Upper lobe of left lung (tissue), 6 donors: ENCODE data around the gene PROS1. TPM values are rescaled to one million over a fixed set of nuclear protein-coding genes. Genes with fewer than 3 reads are reported as not detected.
"Not testable (repeated sequence)": the region's sequence is repeated elsewhere in the genome, so short reads cannot be mapped to it uniquely, and the experiment has no call there.

Source experiments
- ATAC-seq, 2 donors: fragments of 200-7000 bp; cut with Tn5 transposase; one replicate each; pipeline ENCODE4 v1.9.1; 2022; ENCODE audit warnings: mild to moderate bottlenecking in 2 of 2, moderate library complexity in 2 of 2; ENCODE audit not compliant: low FRiP score in 2 of 2
- DNase-seq, 2 donors: peaks; one replicate each; pipeline ENCODE4 v3.0.0-alpha.2; 2019 to 2020
- H3K27ac ChIP-seq, 4 donors: fragments of 200-600 bp; sonication (generic); one replicate each; pipeline ENCODE4 v1.5.1; 2016 to 2019
- H3K27me3 ChIP-seq, 4 donors: fragments of 200-600 bp; sonication (generic); one replicate each; pipeline ENCODE4 v1.5.1; 2017 to 2019
- H3K36me3 ChIP-seq, 4 donors: fragments of 200-600 bp; sonication (generic); one replicate each; pipeline ENCODE4 v1.5.1; 2016 to 2019
- H3K4me1 ChIP-seq, 4 donors: fragments of 200-600 bp; sonication (generic); one replicate each; pipeline ENCODE4 v1.5.1; 2018 to 2019
- H3K4me3 ChIP-seq, 4 donors: fragments of 200-600 bp; sonication (generic); one replicate each; pipeline ENCODE4 v1.5.1; 2017 to 2019; ENCODE audit warnings: mild to moderate bottlenecking in 2 of 4, moderate library complexity in 1 of 4
- H3K9me3 ChIP-seq, 4 donors: fragments of 200-600 bp; sonication (generic); one replicate each; pipeline ENCODE4 v1.5.1; 2018 to 2019
- CTCF ChIP-seq, 6 experiments: fragments of 450-650 bp in 4 of 6; fragments of 200-600 bp in 2 of 6; sonication (generic) in 2 of 6; IDR thresholded peaks; one replicate each; pipeline ENCODE4 v1.5.1; 2016 to 2019; ENCODE audit warnings: antibody characterized with exemption in 6 of 6
- EP300 ChIP-seq, 4 donors: sonication (generic); formaldehyde crosslinking; IDR thresholded peaks; one replicate each; pipeline ENCODE4 v1.5.1; 2017; ENCODE audit warnings: antibody characterized with exemption in 4 of 4, control low read depth in 2 of 4
- POLR2A ChIP-seq, 4 donors: fragments of 450-650 bp; IDR thresholded peaks; one replicate each; pipeline ENCODE4 v1.5.1; 2016 to 2017; ENCODE audit warnings: antibody characterized with exemption in 4 of 4, mild to moderate bottlenecking in 2 of 4
- POLR2AphosphoS5 ChIP-seq, 2 donors: sonication (generic); formaldehyde crosslinking; IDR thresholded peaks; one replicate each; pipeline ENCODE4 v1.5.1; 2017; ENCODE audit warnings: antibody characterized with exemption in 2 of 2
- WGBS, 2 donors: methylation state at CpG; one replicate each; pipeline ENCODE4 v1.1.5; 2017 to 2018; 5-methylcytosine and 5-hydroxymethylcytosine counted together
- total RNA-seq, 6 donors: library from RNA; depleted of rRNA in 4 of 6; stranded (reverse); fragments of >200 nt in 4 of 6; gene quantifications; one replicate each; pipeline versions ENCODE4 v1.1.0 to v1.2.1, GENCODE V29; 2016 to 2021
- donor health status: DM: no; HTN: no; CAD: no; lungs with moderate emphysema.
- donor health status: DM: no; HTN: yes; CAD: no; lungs with severe emphysema.

The PROS1 gene
- total RNA-seq, 6 donors from 2014 or later: 32.5 to 81.8 (median 49.4) TPM

DNA sequence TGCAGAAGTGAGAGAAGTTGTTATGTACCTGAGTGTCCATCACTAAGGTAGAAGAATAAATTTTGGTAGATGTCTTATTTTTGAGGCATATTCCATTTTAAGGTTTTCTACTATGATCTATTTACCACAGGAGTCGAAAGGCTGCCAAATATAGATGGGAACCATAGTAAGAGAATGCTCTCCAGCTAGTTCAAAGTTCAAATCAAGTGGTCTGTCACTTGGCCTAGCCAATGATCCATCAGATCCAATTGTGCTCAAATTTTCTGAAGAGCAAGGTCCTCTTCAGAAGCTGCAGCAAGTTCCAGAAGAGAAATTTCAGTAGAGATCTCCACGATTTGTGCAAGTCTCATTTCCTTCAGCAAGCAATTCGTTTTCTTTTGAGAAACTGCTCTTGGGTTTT lies 10.9 kb downstream of the PROS1 start:
- ATAC-seq: no peak
- no peaks in the 10 kb centered on the region for H3K27me3 ChIP-seq
- H3K4me1 ChIP-seq: no peaks in the 10 kb centered on the region
- no peak overlapping the region for H3K27ac ChIP-seq
- TF ChIP-seq CTCF (IDR thresholded peaks at IDR 0.05): no peak
- TF ChIP-seq EP300 (IDR thresholded peaks at IDR 0.05): no peak
- TF ChIP-seq POLR2A (IDR thresholded peaks at IDR 0.05): no peak
- TF ChIP-seq POLR2AphosphoS5 (IDR thresholded peaks at IDR 0.05): no peak
- H3K9me3 ChIP-seq: no peaks in the 10 kb centered on the region
- WGBS, 2 donors: 86 to 87% methylated on average over 3 of the region's 3 CpGs
- no peak for DNase-seq
- no peak overlapping the region for H3K4me3 ChIP-seq
- H3K36me3 ChIP-seq: no peaks in the 10 kb centered on the region

DNA sequence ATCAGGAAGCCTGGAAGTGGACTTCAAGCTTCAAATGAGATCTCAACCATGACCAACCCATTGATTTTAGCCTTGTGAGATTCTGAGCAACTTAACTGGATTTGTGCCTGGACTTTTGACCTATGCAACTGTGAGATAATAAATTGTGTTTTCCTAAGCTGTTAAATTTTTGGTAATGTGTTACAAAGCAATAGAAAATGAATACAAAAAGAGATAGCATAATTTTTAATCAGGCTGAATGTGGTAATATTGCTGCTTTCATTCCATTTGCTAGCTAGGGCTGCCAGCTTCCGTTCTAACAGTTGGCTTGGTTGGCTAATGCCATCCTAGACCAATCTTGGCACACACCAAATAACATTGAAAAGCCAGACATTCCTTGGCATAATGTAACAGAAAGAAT lies 12.2 kb downstream of the PROS1 start:
- H3K9me3 ChIP-seq: no peaks in the 10 kb centered on the region
- H3K4me3 ChIP-seq: no peak overlapping the region
- WGBS, 2 donors: 69 to 76% methylated on average over 1 of the region's 1 CpG
- H3K27ac ChIP-seq: no peak overlapping the region
- H3K4me1 ChIP-seq: no peaks in the 10 kb centered on the region
- TF ChIP-seq EP300 (IDR thresholded peaks at IDR 0.05) (no peak), CTCF (IDR thresholded peaks at IDR 0.05) (no peak), POLR2A (IDR thresholded peaks at IDR 0.05) (no peak), POLR2AphosphoS5 (IDR thresholded peaks at IDR 0.05) (no peak)
- DNase-seq: no peak
- no peaks in the 10 kb centered on the region for H3K36me3 ChIP-seq
- no peaks in the 10 kb centered on the region for H3K27me3 ChIP-seq
- ATAC-seq: no peak

- no peaks in the 10 kb centered on the region for H3K9me3 ChIP-seq
- no peaks in the 10 kb centered on the region for H3K36me3 ChIP-seq
- DNase-seq (no peak), ATAC-seq (no peak)
- H3K4me3 ChIP-seq: no peak overlapping the region
- no peak overlapping the region for H3K27ac ChIP-seq
- no peaks in the 10 kb centered on the region for H3K4me1 ChIP-seq
- no peaks in the 10 kb centered on the region for H3K27me3 ChIP-seq
- no peak for TF ChIP-seq CTCF (IDR thresholded peaks at IDR 0.05)
- no peak for TF ChIP-seq EP300 (IDR thresholded peaks at IDR 0.05)
- no peak for TF ChIP-seq POLR2AphosphoS5 (IDR thresholded peaks at IDR 0.05)
- no peak for TF ChIP-seq POLR2A (IDR thresholded peaks at IDR 0.05)
- 100% methylated on average over 1 of the region's 1 CpG for WGBS, 2 donors
Measured at GRCh38 chr3:93961026-93961425, 12.7 kb downstream of the PROS1 start.

- H3K4me3 ChIP-seq, H3K4me1 ChIP-seq, H3K36me3 ChIP-seq, ATAC-seq, DNase-seq, H3K27ac ChIP-seq, H3K27me3 ChIP-seq: not testable (repeated sequence)
- 70 to 90% methylated on average over 2 to 8 of the region's 8 CpGs for WGBS, 2 donors
- peaks cover 0 to 11% (median 3%) of the 10 kb centered on the region in 4 donors for H3K9me3 ChIP-seq
Measured at GRCh38 chr3:93949958-93950357, 23.7 kb downstream of the PROS1 start.

DNA sequence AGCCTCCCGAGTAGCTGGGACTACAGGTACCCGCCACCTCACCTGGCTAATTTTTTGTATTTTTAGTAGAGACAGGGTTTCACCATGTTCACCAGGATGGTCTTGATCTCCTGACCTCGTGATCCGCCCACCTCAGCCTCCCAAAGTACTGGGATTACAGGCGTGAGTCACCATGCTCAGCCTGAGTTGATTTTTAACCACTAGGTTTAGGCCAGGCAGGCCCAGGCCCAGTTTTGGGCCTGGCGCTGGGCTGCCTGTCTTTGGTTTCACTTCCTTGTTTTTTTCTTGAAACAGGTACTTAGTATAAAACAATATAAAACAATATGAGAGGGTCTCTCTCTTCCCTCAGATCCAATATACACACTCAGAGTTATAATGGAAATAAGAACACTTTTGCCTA lies 36.2 kb downstream of the PROS1 start:
- H3K9me3 ChIP-seq, H3K4me3 ChIP-seq, H3K4me1 ChIP-seq, DNase-seq, ATAC-seq, H3K27ac ChIP-seq, H3K27me3 ChIP-seq, H3K36me3 ChIP-seq: not testable (repeated sequence)
- WGBS, 2 donors: 92 to 94% methylated on average over 6 of the region's 6 CpGs

DNA sequence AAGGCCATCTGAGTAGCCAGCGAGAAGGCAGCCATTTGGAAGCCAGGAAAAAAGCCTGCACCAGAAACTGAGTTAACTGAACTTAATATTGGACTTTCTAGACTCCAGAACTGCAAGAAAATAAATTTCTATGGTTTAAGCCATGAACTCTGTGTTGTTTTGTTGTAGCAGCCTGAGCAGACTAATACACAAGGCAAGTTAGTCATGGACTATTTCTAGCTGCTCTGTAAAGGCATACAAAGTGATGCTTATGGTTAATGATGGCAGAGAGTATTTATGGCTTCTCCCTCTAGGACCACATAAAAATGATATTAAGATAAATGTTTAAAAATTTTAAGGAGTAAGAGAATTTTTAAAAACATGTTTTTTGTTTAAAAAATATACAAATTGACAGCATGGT lies 37.1 kb downstream of the PROS1 start:
- Histone ChIP-seq H3K9me3 (no peaks in the 10 kb centered on the region), H3K27ac (no peak overlapping the region), H3K36me3 (no peaks in the 10 kb centered on the region), H3K4me1 (no peaks in the 10 kb centered on the region), H3K27me3 (no peaks in the 10 kb centered on the region), H3K4me3 (no peak overlapping the region)
- DNase-seq (no peak), ATAC-seq (no peak)
- no peak for TF ChIP-seq POLR2AphosphoS5 (IDR thresholded peaks at IDR 0.05)
- no peak for TF ChIP-seq EP300 (IDR thresholded peaks at IDR 0.05)
- no peak for TF ChIP-seq CTCF (IDR thresholded peaks at IDR 0.05)
- no peak for TF ChIP-seq POLR2A (IDR thresholded peaks at IDR 0.05)
- 95 to 96% methylated on average over 1 of the region's 1 CpG for WGBS, 2 donors
